Measurements from ENCODE around the gene SH3PXD2B.

GRCh38 chr5:172312286-172312685, 142.0 kb downstream of the SH3PXD2B start:
- TF ChIP-seq POLR2A (IDR thresholded peaks at IDR 0.05; ENCODE audit: low read depth, low read length) (no peak), POLR2AphosphoS5 (IDR thresholded peaks at IDR 0.05; ENCODE audit: low read depth, low read length) (no peak)

Data from GM12891 (cell line).